Aorta (tissue), 5 donors: ENCODE results near the gene RIN2. TPM values are rescaled to one million over a fixed set of nuclear protein-coding genes. Genes with fewer than 3 reads are reported as not detected.

ENCODE experiments used
- ATAC-seq: fragments of 200-7000 bp; cut with Tn5 transposase; one replicate; pipeline ENCODE4 v1.9.1; 2022; ENCODE audit warnings: moderate library complexity; ENCODE audit not compliant: low FRiP score
- DNase-seq, 2 donors: peaks; one replicate each; pipeline ENCODE4 v3.0.0-alpha.2; 2020
- H3K27ac ChIP-seq, 2 donors: one replicate each; pipeline ENCODE4 v1.5.1; 2013; ENCODE audit warnings: low read length in 2 of 2, mild to moderate bottlenecking in 2 of 2, moderate library complexity in 2 of 2, control low read depth in 1 of 2, inconsistent platforms in 1 of 2, low read depth in 1 of 2
- H3K27me3 ChIP-seq, 2 donors: one replicate each; pipeline ENCODE4 v1.6.1; 2013; ENCODE audit warnings: control low read depth in 1 of 2, low read length in 1 of 2, mild to moderate bottlenecking in 1 of 2, moderate library complexity in 1 of 2; ENCODE audit not compliant: insufficient read depth in 2 of 2, control insufficient read depth in 1 of 2
- H3K36me3 ChIP-seq, 2 donors: one replicate each; pipeline ENCODE4 v1.6.1; 2013; ENCODE audit warnings: control low read depth in 1 of 2, low read length in 1 of 2, mild to moderate bottlenecking in 1 of 2; ENCODE audit not compliant: insufficient read depth in 2 of 2, control insufficient read depth in 1 of 2
- H3K4me1 ChIP-seq, 2 donors: one replicate each; pipeline ENCODE4 v1.6.1; 2013; ENCODE audit warnings: low read length in 2 of 2, control low read depth in 1 of 2, mild to moderate bottlenecking in 1 of 2, moderate library complexity in 1 of 2; ENCODE audit not compliant: insufficient read depth in 2 of 2, control insufficient read depth in 1 of 2
- H3K4me3 ChIP-seq, 2 donors: one replicate each; pipeline ENCODE4 v1.5.1; 2013; ENCODE audit warnings: low read length in 2 of 2, control low read depth in 1 of 2, mild to moderate bottlenecking in 1 of 2
- H3K9me3 ChIP-seq: one replicate; pipeline ENCODE4 v1.6.1; 2013; ENCODE audit warnings: mild to moderate bottlenecking, low read length; ENCODE audit not compliant: control insufficient read depth
- WGBS, 2 donors: extraction: QIAGEN DNeasy Blood & Tissue Kit; methylation state at CpG; one replicate each; pipeline ENCODE4 v1.1.7; 2013; 5-methylcytosine and 5-hydroxymethylcytosine counted together
- intact Hi-C, 2 donors: fragments of 100-400 bp; cut with DNase I; formaldehyde crosslinking; loops; one replicate each; pipeline versions ENCODE4 v1.14.2 to v1.15.0; 2022
- polyA plus RNA-seq, 2 donors: library from polyadenylated mRNA; stranded (reverse); fragments of 200-250 nt; gene quantifications; one replicate each; pipeline ENCODE4 v1.2.3, GENCODE V29; 2013
- total RNA-seq, 2 donors: library from RNA; stranded (reverse); fragmentation: NEBNext Ultra II Directional; extraction: Animal tissue kit (Norgen Biotek cat#: 25700); gene quantifications; one replicate each; pipeline ENCODE4 v1.2.1, GENCODE V29; 2021
- donor health status: healthy with polysubstance abuse.
- donor health status: Bipolar disorder and iron deficiency.
- donor health status: DM: no; HTN: no; CAD: no.
- donor health status: DM: no; HTN: no; CAD: no.
- donor health status: DM: yes; HTN: yes; CAD: no.

RIN2 gene
- total and polyA plus RNA-seq, 4 donors = 17.0 to 128 (median 45.8) TPM

- no peaks in the 10 kb centered on the region for H3K36me3 ChIP-seq
- intact Hi-C loops = no loop called here
- 85 to 86% methylated on average over 1 of the region's 1 CpG for WGBS, 2 donors
- no peak overlapping the region for H3K27ac ChIP-seq
- no peak for DNase-seq
- ATAC-seq = no peak
- no peak overlapping the region for H3K4me3 ChIP-seq
- H3K4me1 ChIP-seq = no peaks in the 10 kb centered on the region
- no peaks in the 10 kb centered on the region for H3K9me3 ChIP-seq
- H3K27me3 ChIP-seq = no peaks in the 10 kb centered on the region
Measured at GRCh38 chr20:19734811-19735210, 23.2 kb upstream of the RIN2 start.

- peak; percentile 85 to 88 for DNase-seq
- Histone ChIP-seq H3K27me3 (no peaks in the 10 kb centered on the region), H3K4me1 (no peaks in the 10 kb centered on the region), H3K4me3 (no peak overlapping the region), H3K27ac (no peak overlapping the region), H3K36me3 (no peaks in the 10 kb centered on the region), H3K9me3 (no peaks in the 10 kb centered on the region)
- intact Hi-C loops = no loop called here
- peak; percentile 91 for ATAC-seq
- WGBS, 2 donors = 0 to 1% methylated on average over 6 of the region's 6 CpGs
Measured at GRCh38 chr20:19735446-19735845, 22.6 kb upstream of the RIN2 start.

DNA sequence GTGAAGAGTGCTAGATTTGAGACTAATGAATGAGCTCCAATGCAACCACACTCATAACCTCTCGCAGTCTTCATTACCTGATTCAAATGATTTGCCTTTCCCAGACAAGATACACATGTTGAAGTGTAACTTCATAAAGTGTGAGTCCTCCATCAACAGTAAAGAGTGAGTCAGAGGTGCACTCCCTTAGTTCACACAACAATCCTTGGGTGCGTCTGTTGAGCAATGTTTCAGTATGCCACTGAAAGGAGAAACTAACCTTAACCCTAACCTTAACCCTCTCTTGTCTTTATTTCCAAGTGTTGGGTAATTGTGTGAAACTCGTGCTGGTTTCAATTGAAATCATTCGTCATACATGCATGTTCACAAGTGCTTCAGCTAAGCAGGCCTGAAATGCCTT is 21.0 kb upstream of the RIN2 start:
- H3K4me1 ChIP-seq = no peaks in the 10 kb centered on the region
- H3K27me3 ChIP-seq = no peaks in the 10 kb centered on the region
- intact Hi-C loops = no loop called here
- H3K4me3 ChIP-seq = no peak overlapping the region
- DNase-seq (no peak), ATAC-seq (no peak)
- H3K36me3 ChIP-seq = no peaks in the 10 kb centered on the region
- WGBS, 2 donors = 88 to 90% methylated on average over 4 of the region's 4 CpGs
- no peaks in the 10 kb centered on the region for H3K9me3 ChIP-seq
- no peak overlapping the region for H3K27ac ChIP-seq

DNA sequence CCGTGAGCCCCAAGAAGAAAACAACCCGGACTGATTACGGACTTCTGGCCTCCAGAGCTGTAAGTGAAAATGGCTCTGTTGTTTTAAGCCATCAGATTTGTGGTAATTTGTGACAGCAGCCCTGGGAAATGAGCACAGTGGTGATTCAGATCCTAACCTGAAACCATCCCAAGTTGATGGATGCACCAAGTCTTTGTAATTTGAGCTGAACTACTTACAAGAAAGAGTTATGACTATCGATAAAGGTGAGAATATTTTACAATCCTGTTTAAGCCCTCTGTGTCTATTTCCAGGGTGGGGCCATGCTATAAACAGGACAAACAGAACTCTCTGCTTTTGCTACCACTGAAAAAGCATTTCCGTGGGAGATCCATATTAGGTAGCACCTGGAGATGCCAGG is 19.1 kb upstream of the RIN2 start:
- WGBS, 2 donors = 88 to 91% methylated on average over 5 of the region's 5 CpGs
- no peak for DNase-seq

GRCh38 chr20:19739351-19739750 is 18.7 kb upstream of the RIN2 start:
- DNase-seq (no peak), ATAC-seq (no peak)
- Histone ChIP-seq H3K27me3 (no peaks in the 10 kb centered on the region), H3K4me1 (no peaks in the 10 kb centered on the region), H3K27ac (no peak overlapping the region), H3K4me3 (no peak overlapping the region), H3K36me3 (no peaks in the 10 kb centered on the region), H3K9me3 (no peaks in the 10 kb centered on the region)
- WGBS, 2 donors = 95% methylated on average over 10 of the region's 10 CpGs
- intact Hi-C loops = no loop called here

More for the DNA sequence above, 19.1 kb upstream of the RIN2 start:
- Histone ChIP-seq H3K27ac (no peak overlapping the region), H3K9me3 (no peaks in the 10 kb centered on the region), H3K27me3 (no peaks in the 10 kb centered on the region), H3K4me1 (no peaks in the 10 kb centered on the region), H3K36me3 (no peaks in the 10 kb centered on the region), H3K4me3 (no peak overlapping the region)
- intact Hi-C loops = no loop called here
- no peak for ATAC-seq

DNA sequence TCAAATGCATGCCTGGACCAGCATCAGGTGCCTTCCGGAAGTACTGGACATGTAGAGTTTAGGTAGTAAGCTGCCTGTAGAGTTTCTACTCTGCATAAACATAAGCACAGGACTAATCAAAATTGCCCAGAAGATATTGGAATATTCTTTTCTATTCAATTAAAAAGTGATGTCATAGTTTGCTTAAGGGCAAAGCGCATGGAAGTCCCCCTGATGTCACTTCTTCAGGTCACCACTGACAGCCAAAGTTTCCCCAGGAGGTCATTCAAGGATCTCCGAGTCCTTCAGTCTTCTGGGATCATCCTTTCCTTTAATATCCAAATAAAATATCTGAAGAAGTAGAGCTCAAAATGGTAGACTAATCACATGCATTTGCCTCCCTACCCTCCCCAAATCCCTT is 17.5 kb upstream of the RIN2 start:
- Histone ChIP-seq H3K4me1 (no peaks in the 10 kb centered on the region), H3K9me3 (no peaks in the 10 kb centered on the region), H3K4me3 (no peak overlapping the region), H3K27me3 (no peaks in the 10 kb centered on the region), H3K36me3 (no peaks in the 10 kb centered on the region), H3K27ac (no peak overlapping the region)
- intact Hi-C loops = loop anchor here in 1 of 2 donors (10.0 kb wide), 1 partner anchor 46 kb away; no protein-coding TSS in a partner anchor
- WGBS, 2 donors = 77 to 83% methylated on average over 3 of the region's 3 CpGs
- DNase-seq (no peak), ATAC-seq (no peak)

GRCh38 chr20:19741924-19742323 is 16.1 kb upstream of the RIN2 start:
- no peaks in the 10 kb centered on the region for H3K4me1 ChIP-seq
- H3K4me3 ChIP-seq = no peak overlapping the region
- no peak for DNase-seq
- 78 to 79% methylated on average over 2 of the region's 2 CpGs for whole genome bisulfite sequencing, 2 donors
- H3K27ac ChIP-seq = no peak overlapping the region
- peaks cover 2% of the 10 kb centered on the region for H3K9me3 ChIP-seq
- no peaks in the 10 kb centered on the region for H3K27me3 ChIP-seq
- no peaks in the 10 kb centered on the region for H3K36me3 ChIP-seq
- no peak for ATAC-seq
- intact Hi-C loops = loop anchor here in 1 of 2 donors (10.0 kb wide), 1 partner anchor 47 kb away; no protein-coding TSS in a partner anchor

DNA sequence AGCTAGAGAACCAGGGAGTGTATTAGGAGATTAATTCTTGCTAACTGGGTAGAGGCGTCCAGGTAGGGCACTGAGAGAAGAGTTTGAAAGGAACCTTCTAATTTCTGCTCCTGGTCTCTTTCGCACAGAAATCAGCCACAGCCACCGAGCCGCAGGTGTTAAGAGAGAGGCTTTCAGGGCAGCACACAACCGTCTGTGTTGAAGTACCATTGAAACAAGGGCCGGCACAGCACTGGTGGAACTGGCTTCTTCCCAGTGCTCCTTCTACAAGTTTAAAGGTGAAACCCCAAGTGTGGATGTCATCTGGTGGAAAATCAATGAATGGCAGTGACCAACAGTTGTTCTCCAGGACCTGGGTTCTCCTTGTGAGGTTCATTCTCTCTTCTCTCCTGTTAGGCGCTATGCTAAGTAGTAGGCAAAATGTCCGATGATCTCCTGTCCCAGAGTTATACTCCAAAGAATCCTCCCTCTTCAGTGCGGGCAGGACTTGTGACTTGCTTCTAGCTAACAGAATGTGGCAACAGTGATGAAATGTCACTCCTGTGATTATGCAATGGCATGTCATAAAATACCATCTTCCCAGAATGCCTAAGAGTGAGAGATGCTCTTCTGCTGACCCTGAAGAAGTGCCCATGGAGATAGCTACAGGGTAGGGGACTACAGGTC is 15.0 kb upstream of the RIN2 start:
- no peaks in the 10 kb centered on the region for H3K27me3 ChIP-seq
- H3K4me1 ChIP-seq = no peaks in the 10 kb centered on the region
- no peak for ATAC-seq
- H3K27ac ChIP-seq = no peak overlapping the region
- 83 to 95% methylated on average over 9 of the region's 9 CpGs for WGBS, 2 donors
- intact Hi-C loops = loop anchor here in 1 of 2 donors (10.0 kb wide), 1 partner anchor 48 kb away; no protein-coding TSS in a partner anchor
- DNase-seq = no peak
- H3K9me3 ChIP-seq = peaks cover 2% of the 10 kb centered on the region
- H3K4me3 ChIP-seq = no peak overlapping the region
- H3K36me3 ChIP-seq = no peaks in the 10 kb centered on the region

DNA sequence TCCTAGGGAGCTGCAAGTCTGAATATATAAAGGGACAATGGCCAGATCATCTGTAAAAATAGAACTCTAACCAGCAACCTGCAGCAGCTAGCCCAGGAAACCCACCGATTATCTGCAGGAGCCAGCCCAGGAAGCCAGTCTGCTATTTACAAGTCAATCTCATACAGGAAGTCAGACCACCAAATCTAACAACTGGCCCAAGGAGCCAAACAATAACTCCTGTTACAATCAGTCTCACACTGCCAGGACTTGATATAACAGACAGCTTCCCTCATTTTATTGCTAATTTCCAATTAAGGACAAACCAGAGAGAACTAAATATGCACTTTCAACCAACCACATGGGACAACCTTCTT is 14.4 kb upstream of the RIN2 start:
- 41 to 60% methylated on average over 1 of the region's 1 CpG for WGBS, 2 donors
- Histone ChIP-seq H3K27ac (no peak overlapping the region), H3K4me3 (no peak overlapping the region), H3K36me3 (no peaks in the 10 kb centered on the region), H3K27me3 (no peaks in the 10 kb centered on the region), H3K4me1 (no peaks in the 10 kb centered on the region), H3K9me3 (peaks cover 2% of the 10 kb centered on the region)
- no peak for DNase-seq
- no peak for ATAC-seq
- intact Hi-C loops = loop anchor here in 1 of 2 donors (10.0 kb wide), 1 partner anchor 49 kb away; no protein-coding TSS in a partner anchor
